Smooth muscle cell of the brain vasculature (primary cell): Measurements from ENCODE around the gene HOXB7.

ENCODE experiments used
- DNase-seq: peaks from one replicate; pipeline ENCODE4 v3.0.0-alpha.2; 2012; ENCODE audit warnings: low read depth, low spot score

The HOXB7 gene

DNA sequence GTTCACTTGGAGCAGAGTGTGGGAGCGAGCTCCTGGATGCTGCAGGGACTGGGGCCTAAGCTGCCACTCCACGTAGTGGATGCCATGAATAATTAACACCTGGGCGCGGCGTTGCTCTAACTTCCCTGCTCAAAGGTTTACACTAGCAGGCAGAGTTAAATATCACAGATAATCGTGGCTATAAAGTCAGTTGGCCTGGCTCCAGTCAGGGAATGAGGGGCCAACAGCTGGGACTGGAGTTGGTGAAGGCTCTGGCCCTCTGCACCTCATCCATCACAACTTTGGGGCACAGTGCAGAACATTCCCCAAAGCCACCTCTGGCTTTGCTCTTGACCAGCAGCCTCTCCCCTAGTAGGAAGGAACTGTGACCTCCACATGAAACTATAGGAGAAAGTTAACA is 43.6 kb downstream of the HOXB7 start:
- no peak for DNase-seq

GRCh38 chr17:48566717-48567116 is 44.1 kb downstream of the HOXB7 start:
- DNase-seq: no peak

DNA sequence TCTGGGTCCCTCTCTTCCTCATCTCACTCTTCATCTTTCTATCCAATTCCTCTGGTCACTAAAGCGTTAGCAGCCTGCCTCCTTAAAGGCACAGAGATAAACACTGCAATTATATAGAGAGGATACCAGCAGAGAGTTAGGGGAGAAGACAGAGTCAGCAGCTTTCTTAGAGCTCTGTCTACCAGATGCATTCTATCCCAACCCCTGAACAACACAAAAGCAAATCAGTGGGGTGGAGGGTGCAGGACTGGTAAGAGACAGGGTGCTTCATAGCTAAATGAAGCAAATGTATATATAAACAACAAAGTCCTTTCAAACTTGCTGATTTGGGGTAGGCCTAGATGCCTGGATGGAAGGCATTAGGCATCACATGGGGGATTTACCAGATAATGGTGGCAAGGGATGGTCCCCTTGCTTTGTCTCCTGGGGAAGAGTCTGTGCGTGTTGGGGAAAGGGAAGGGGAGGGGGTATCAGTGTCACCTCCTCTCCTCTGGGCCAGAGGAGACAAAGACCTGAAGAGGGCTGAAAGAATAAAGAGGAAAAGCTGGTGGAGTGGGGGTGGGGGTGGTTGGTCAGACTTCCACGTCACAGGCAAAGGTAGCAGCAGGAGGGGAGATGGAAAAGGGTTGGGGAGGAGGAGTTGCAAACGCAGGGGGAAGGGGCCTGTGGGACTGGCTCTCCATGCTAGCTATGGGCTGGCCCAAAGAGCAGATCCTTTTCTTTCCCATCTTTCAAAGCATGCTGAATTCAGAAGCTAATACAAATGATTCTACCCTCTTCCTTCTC is 44.7 kb downstream of the HOXB7 start:
- no peak for DNase-seq

DNA sequence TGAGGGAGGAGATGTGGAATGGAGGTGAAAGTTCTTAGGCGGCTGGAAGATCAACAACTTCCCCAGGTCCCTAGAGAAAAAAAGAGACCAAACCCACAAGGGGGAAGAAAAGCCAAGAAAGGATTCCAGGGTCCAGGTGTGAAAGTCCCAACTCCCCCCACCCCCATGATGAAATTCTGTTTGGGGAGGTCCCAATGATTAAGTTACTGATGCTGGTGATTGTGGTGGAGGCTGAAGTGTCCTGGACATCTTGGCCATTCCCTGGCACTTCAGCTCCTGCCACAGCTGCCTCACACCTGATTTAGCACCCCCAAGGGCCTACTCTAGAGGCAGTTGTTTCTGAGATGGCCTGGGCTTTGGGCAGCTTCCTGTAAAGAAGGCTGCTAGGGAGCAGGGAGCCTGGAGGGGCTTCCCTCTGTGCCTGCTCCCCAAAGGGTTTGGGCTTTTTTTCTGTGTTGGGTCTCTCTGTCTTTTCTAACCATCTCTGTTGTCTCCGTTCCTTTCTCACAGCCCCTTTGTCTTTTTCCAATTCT is 45.7 kb downstream of the HOXB7 start:
- no peak for DNase-seq

- no peak for DNase-seq
Measured at GRCh38 chr17:48564188-48565021, 46.4 kb downstream of the HOXB7 start.

DNA sequence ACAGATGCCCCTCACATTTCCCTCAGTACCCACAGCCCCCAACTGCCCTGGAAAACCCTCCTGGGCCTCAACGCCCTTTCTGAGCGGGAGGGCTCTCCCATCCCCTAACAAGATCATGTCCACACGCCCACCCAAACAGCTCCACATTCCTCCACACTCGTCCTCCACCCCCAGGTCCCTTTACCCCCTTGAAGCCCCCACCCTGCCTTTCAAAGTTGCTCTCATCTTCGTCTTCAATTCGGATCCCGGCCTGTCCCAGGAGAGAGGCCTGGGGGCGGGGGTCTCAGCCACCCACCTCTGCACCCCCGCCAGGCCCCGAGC is 47.0 kb downstream of the HOXB7 start:
- no peak for DNase-seq

DNA sequence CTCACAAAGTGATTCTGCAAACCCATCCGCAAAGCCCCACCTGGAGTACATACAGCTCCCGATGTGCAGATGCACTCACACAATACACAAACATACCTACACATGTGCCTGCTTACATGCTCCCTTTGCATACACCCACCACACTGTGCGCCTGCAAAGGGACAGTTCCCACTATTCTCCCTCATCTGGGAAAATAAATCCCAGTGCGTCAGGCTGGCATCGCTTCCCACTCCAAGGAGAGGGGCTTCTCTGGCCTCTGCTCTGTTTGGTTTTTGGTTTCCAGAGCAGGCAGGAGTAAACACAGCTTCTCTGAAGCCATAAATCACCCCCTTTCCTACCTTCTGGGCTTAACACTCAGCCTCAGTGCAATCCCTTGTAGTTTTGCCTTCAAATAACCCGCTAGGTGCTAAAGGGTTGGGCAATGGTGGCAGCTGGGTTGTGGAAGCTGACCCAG is 47.4 kb downstream of the HOXB7 start:
- DNase-seq: no peak

- no peak for DNase-seq
Measured at GRCh38 chr17:48562934-48563333, 47.9 kb downstream of the HOXB7 start.

DNA sequence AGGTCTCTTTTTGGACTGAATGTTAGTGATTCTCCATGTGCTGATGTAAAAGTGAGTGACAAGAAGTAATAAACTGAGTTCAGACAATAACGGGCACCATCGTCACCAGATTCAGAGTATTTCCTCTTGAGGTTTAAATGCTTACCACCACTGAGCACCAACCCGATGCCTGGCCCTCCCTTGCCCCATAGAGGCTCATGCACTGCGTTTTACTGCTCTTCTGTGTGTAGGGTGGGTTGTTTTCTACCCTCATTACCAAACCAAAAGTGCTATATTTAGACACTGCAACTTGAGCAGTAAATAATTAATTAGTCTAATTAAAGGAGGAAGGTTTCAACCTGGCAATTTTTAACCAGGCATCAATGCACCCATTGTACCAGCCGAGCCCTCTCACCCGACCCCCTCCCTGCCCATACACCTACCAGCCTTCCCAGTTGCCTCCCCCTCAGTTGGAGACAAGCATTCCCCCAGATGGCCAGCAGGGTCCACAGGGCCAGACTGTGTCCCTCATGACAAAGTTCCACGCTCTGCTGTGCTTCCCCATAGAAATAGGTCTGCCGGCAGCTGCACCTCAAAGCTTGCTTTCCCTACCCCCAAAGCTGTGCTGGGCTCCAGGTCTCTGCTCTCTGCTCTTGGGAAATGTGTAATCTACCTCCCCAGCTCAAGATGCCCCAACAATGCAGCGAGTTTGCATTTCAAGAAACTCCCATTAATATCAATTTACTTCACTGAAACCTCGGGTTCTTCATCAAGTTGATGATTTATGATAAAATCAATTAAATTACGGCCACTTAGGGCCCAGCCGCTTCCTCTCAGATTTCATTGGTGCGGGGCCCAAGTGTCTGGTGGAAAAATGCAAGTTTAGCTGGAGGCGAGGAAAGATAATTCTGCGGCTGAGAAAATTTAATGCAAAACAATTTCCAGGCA is 48.7 kb downstream of the HOXB7 start:
- no peak for DNase-seq

DNA sequence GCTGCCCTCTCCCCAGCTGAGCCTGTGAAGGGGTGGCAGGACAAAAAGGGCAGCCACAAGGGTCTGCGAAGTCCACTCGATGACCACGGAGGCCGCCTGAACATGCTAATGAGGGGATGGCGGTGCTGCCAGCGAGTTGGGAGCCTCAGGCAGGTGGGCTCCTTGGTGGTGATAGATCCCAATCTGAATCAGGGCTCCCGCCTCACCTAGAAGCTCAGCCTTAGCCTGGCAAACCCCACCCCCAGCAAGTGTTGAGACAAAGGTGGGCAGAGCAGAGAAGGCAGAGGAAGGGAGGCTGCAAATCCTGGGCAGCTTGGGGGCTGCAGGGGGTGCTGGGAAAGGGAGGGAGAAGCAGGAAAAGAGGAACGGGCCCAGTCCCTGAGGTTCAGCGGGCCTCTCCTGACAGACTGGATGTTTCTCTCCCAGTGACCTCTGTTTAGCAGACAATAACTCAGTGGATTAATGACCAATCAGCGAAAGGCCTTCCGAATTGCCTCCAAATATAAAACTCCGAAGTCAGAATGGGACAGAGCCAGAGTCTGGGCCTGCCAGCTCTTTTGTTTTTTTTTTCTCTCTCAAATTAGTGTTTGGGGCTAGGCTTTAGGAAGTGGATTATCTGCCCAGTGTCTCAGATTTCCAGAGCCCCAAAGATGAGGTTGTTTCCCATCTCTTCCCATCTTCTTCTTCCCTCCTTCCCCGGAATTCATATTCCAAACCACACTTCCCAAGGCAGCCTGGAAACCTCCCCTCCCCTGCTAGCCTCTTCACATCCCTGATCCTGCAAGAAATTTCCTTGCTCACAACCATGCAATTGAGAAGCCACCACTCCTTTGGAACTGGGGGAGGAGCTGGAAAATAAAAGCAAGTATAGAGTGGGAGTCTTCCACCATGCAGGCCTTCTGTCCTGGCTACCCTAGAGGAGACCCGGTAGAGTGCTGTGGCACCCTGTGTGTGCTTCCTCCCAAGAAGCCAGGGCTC is 50.7 kb downstream of the HOXB7 start:
- DNase-seq: no peak

GRCh38 chr17:48559122-48559839 is 51.5 kb downstream of the HOXB7 start:
- DNase-seq: no peak

GRCh38 chr17:48558831-48559121 is 52.0 kb downstream of the HOXB7 start:
- DNase-seq: no peak

DNA sequence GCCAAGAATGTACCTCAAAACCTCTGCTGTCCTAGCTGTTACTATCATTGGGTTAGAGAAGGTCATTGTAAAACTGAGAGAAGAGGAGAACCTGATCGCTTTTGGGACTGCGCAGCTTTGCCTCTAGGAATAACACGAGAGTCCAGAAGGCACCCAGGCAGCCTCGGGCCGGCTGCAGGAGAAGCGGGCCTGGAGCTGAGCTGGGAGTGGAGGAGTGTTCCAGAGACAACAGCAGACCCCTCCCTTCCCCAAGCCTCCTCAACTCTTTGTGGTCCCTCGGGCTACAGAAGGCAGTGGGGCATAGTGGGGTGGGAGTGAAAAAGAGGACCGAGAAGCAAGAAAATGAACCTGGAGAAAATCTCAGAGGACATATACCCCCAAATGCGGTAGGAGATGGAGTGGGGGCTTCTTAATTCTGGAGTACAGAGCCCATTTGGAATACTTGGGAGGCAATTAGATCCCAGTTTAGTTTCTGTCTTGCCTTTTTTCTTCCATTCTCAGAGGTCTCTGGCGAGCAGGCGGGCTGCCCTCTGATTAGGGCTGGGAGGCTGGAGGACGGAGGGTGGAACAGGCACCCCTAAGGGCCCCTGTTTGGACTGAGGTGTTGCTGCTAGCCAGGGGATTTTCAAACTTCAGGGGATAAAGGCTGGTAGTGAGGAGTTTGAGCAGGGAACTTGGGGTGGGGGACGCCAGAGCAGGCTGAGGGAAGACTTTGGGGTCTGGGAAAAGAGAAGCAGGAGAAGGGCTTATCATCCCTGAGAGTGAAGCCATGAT is 52.6 kb downstream of the HOXB7 start:
- DNase-seq: no peak
